ENCODE results near the gene PRKCE. TPM values are rescaled to one million over a fixed set of nuclear protein-coding genes. Genes with fewer than 3 reads are reported as not detected.

The PRKCE gene
- total RNA-seq, 1 donor from 2014 or later, result 4.6 TPM

- Histone ChIP-seq H3K4me3 (no peak overlapping the region), H3K27me3 (no peaks in the 10 kb centered on the region), H3K27ac (peak overlapping the region; percentile 54 to 83), H3K4me1 (peaks cover 16 to 45% of the 10 kb centered on the region in 2 donors), H3K9me3 (no peaks in the 10 kb centered on the region), H3K36me3 (no peaks in the 10 kb centered on the region)
- DNase-seq (ENCODE audit: low spot score in 2 of 2), result no peak
- no peak for TF ChIP-seq CTCF (IDR thresholded peaks at IDR 0.05)
- intact Hi-C loops (cut with DNase I), result no loop called here
These were observed 511.0 kb downstream of the PRKCE start for GRCh38 chr2:46162329-46163097.

- DNase-seq (ENCODE audit: low spot score in 2 of 2), result peak in 1 of 2 donors; percentile 61
- H3K4me3 ChIP-seq, result no peak overlapping the region
- peak overlapping the region; percentile 54 to 83 for H3K27ac ChIP-seq
- TF ChIP-seq CTCF (IDR thresholded peaks at IDR 0.05), result no peak
- H3K9me3 ChIP-seq, result no peaks in the 10 kb centered on the region
- no peaks in the 10 kb centered on the region for H3K36me3 ChIP-seq
- intact Hi-C loops (cut with DNase I), result no loop called here
- H3K27me3 ChIP-seq, result no peaks in the 10 kb centered on the region
- peaks cover 14 to 40% of the 10 kb centered on the region in 2 donors for H3K4me1 ChIP-seq
These were observed 511.6 kb downstream of the PRKCE start for GRCh38 chr2:46163098-46163430.

GRCh38 chr2:46163804-46164528, 512.5 kb downstream of the PRKCE start:
- peaks cover 14 to 38% of the 10 kb centered on the region in 2 donors for H3K4me1 ChIP-seq

GRCh38 chr2:46164529-46165301, 513.2 kb downstream of the PRKCE start:
- Histone ChIP-seq H3K4me1 (peaks cover 14 to 38% of the 10 kb centered on the region in 2 donors), H3K27ac (peak overlapping the region; percentile 66 to 76), H3K27me3 (no peaks in the 10 kb centered on the region), H3K9me3 (no peaks in the 10 kb centered on the region), H3K4me3 (no peak overlapping the region), H3K36me3 (no peaks in the 10 kb centered on the region)
- DNase-seq (ENCODE audit: low spot score in 2 of 2), result peak in 1 of 2 donors; percentile 92
- intact Hi-C loops (cut with DNase I), result loop anchor here (2.0 kb wide), 1 partner anchor 28 kb away; no protein-coding TSS in a partner anchor
- no peak for TF ChIP-seq CTCF (IDR thresholded peaks at IDR 0.05)

More at GRCh38 chr2:46163804-46164528, 512.5 kb downstream of the PRKCE start:
- TF ChIP-seq CTCF (IDR thresholded peaks at IDR 0.05), result no peak
- Histone ChIP-seq H3K27ac (peak overlapping the region; percentile 66 to 76), H3K36me3 (no peaks in the 10 kb centered on the region), H3K27me3 (no peaks in the 10 kb centered on the region), H3K4me3 (no peak overlapping the region), H3K9me3 (no peaks in the 10 kb centered on the region)
- intact Hi-C loops (cut with DNase I), result loop anchor here (2.0 kb wide), 1 partner anchor 27 kb away; no protein-coding TSS in a partner anchor
- peak in 1 of 2 donors; percentile 52 for DNase-seq (ENCODE audit: low spot score in 2 of 2)

- peak overlapping the region in 1 of 2 donors; percentile 76 for H3K27ac ChIP-seq
These were observed 514.4 kb downstream of the PRKCE start for GRCh38 chr2:46165916-46166315.

More at GRCh38 chr2:46165916-46166315, 514.4 kb downstream of the PRKCE start:
- Histone ChIP-seq H3K9me3 (no peaks in the 10 kb centered on the region), H3K27me3 (no peaks in the 10 kb centered on the region), H3K36me3 (no peaks in the 10 kb centered on the region), H3K4me3 (no peak overlapping the region), H3K4me1 (peaks cover 14 to 45% of the 10 kb centered on the region in 2 donors)
- TF ChIP-seq CTCF (IDR thresholded peaks at IDR 0.05), result no peak
- intact Hi-C loops (cut with DNase I), result loop anchor here (2.0 kb wide), 1 partner anchor 29 kb away; no protein-coding TSS in a partner anchor
- DNase-seq (ENCODE audit: low spot score in 2 of 2), result no peak

Measured in ascending aorta (tissue), 2 donors.